ENCODE measurements around the gene PDE11A.

The PDE11A gene

GRCh38 chr2:177891533-177891932, 181.0 kb downstream of the PDE11A start:
- Histone ChIP-seq H3K9me3 (ENCODE audit: low read length) (no peaks in the 10 kb centered on the region), H3K4me3 (ENCODE audit: low read length) (no peak overlapping the region), H3K4me1 (ENCODE audit: insufficient read depth, low read length) (no peaks in the 10 kb centered on the region), H3K36me3 (ENCODE audit: insufficient read depth, low read length) (no peaks in the 10 kb centered on the region), H2AFZ (ENCODE audit: low read depth, low read length) (no peak overlapping the region), H3K27me3 (ENCODE audit: insufficient read depth, low read length) (no peaks in the 10 kb centered on the region)

GRCh38 chr2:177889818-177890460, 182.6 kb downstream of the PDE11A start:
- Histone ChIP-seq H3K4me1 (ENCODE audit: insufficient read depth, low read length) (no peaks in the 10 kb centered on the region), H3K36me3 (ENCODE audit: insufficient read depth, low read length) (no peaks in the 10 kb centered on the region), H3K27me3 (ENCODE audit: insufficient read depth, low read length) (no peaks in the 10 kb centered on the region), H2AFZ (ENCODE audit: low read depth, low read length) (no peak overlapping the region), H3K4me3 (ENCODE audit: low read length) (no peak overlapping the region), H3K9me3 (ENCODE audit: low read length) (no peaks in the 10 kb centered on the region)

GRCh38 chr2:177888581-177888980, 184.0 kb downstream of the PDE11A start:
- no peaks in the 10 kb centered on the region for H3K9me3 ChIP-seq (ENCODE audit: low read length)
- no peak overlapping the region for H3K4me3 ChIP-seq (ENCODE audit: low read length)
- H3K27me3 ChIP-seq (ENCODE audit: insufficient read depth, low read length): no peaks in the 10 kb centered on the region

GRCh38 chr2:177887722-177888121, 184.9 kb downstream of the PDE11A start:
- Histone ChIP-seq H3K27me3 (ENCODE audit: insufficient read depth, low read length) (no peaks in the 10 kb centered on the region), H3K4me3 (ENCODE audit: low read length) (no peak overlapping the region), H3K4me1 (ENCODE audit: insufficient read depth, low read length) (no peaks in the 10 kb centered on the region), H2AFZ (ENCODE audit: low read depth, low read length) (no peak overlapping the region), H3K36me3 (ENCODE audit: insufficient read depth, low read length) (no peaks in the 10 kb centered on the region), H3K9me3 (ENCODE audit: low read length) (no peaks in the 10 kb centered on the region)

More at GRCh38 chr2:177888581-177888980, 184.0 kb downstream of the PDE11A start:
- Histone ChIP-seq H3K36me3 (ENCODE audit: insufficient read depth, low read length) (no peaks in the 10 kb centered on the region), H3K4me1 (ENCODE audit: insufficient read depth, low read length) (no peaks in the 10 kb centered on the region), H2AFZ (ENCODE audit: low read depth, low read length) (no peak overlapping the region)

- no peak overlapping the region for H3K4me3 ChIP-seq (ENCODE audit: low read length)
- no peaks in the 10 kb centered on the region for H3K4me1 ChIP-seq (ENCODE audit: insufficient read depth, low read length)
These were observed 185.8 kb downstream of the PDE11A start for GRCh38 chr2:177886824-177887223.

GRCh38 chr2:177885828-177886466, 186.6 kb downstream of the PDE11A start:
- Histone ChIP-seq H3K9me3 (ENCODE audit: low read length) (no peaks in the 10 kb centered on the region), H3K4me3 (ENCODE audit: low read length) (no peak overlapping the region), H2AFZ (ENCODE audit: low read depth, low read length) (no peak overlapping the region), H3K27me3 (ENCODE audit: insufficient read depth, low read length) (no peaks in the 10 kb centered on the region), H3K4me1 (ENCODE audit: insufficient read depth, low read length) (no peaks in the 10 kb centered on the region), H3K36me3 (ENCODE audit: insufficient read depth, low read length) (no peaks in the 10 kb centered on the region)

More at GRCh38 chr2:177886824-177887223, 185.8 kb downstream of the PDE11A start:
- Histone ChIP-seq H2AFZ (ENCODE audit: low read depth, low read length) (no peak overlapping the region), H3K36me3 (ENCODE audit: insufficient read depth, low read length) (no peaks in the 10 kb centered on the region), H3K9me3 (ENCODE audit: low read length) (no peaks in the 10 kb centered on the region), H3K27me3 (ENCODE audit: insufficient read depth, low read length) (no peaks in the 10 kb centered on the region)

- no peaks in the 10 kb centered on the region for H3K36me3 ChIP-seq (ENCODE audit: insufficient read depth, low read length)
These were observed 189.4 kb downstream of the PDE11A start for GRCh38 chr2:177883177-177883576.

GRCh38 chr2:177882501-177882900, 190.1 kb downstream of the PDE11A start:
- Histone ChIP-seq H3K27me3 (ENCODE audit: insufficient read depth, low read length) (no peaks in the 10 kb centered on the region), H3K4me3 (ENCODE audit: low read length) (no peak overlapping the region), H3K4me1 (ENCODE audit: insufficient read depth, low read length) (no peaks in the 10 kb centered on the region), H3K36me3 (ENCODE audit: insufficient read depth, low read length) (no peaks in the 10 kb centered on the region), H3K9me3 (ENCODE audit: low read length) (no peaks in the 10 kb centered on the region), H2AFZ (ENCODE audit: low read depth, low read length) (no peak overlapping the region)

More at GRCh38 chr2:177883177-177883576, 189.4 kb downstream of the PDE11A start:
- H2AFZ ChIP-seq (ENCODE audit: low read depth, low read length): no peak overlapping the region
- H3K4me3 ChIP-seq (ENCODE audit: low read length): no peak overlapping the region
- no peaks in the 10 kb centered on the region for H3K9me3 ChIP-seq (ENCODE audit: low read length)
- no peaks in the 10 kb centered on the region for H3K27me3 ChIP-seq (ENCODE audit: insufficient read depth, low read length)
- no peaks in the 10 kb centered on the region for H3K4me1 ChIP-seq (ENCODE audit: insufficient read depth, low read length)

GRCh38 chr2:177881921-177882320, 190.7 kb downstream of the PDE11A start:
- Histone ChIP-seq H2AFZ (ENCODE audit: low read depth, low read length) (no peak overlapping the region), H3K4me3 (ENCODE audit: low read length) (no peak overlapping the region)

GRCh38 chr2:177881008-177881747, 191.4 kb downstream of the PDE11A start:
- Histone ChIP-seq H3K27me3 (ENCODE audit: insufficient read depth, low read length) (no peaks in the 10 kb centered on the region), H3K4me1 (ENCODE audit: insufficient read depth, low read length) (no peaks in the 10 kb centered on the region), H2AFZ (ENCODE audit: low read depth, low read length) (no peak overlapping the region), H3K9me3 (ENCODE audit: low read length) (no peaks in the 10 kb centered on the region), H3K36me3 (ENCODE audit: insufficient read depth, low read length) (no peaks in the 10 kb centered on the region), H3K4me3 (ENCODE audit: low read length) (no peak overlapping the region)

More at GRCh38 chr2:177881921-177882320, 190.7 kb downstream of the PDE11A start:
- Histone ChIP-seq H3K36me3 (ENCODE audit: insufficient read depth, low read length) (no peaks in the 10 kb centered on the region), H3K27me3 (ENCODE audit: insufficient read depth, low read length) (no peaks in the 10 kb centered on the region), H3K9me3 (ENCODE audit: low read length) (no peaks in the 10 kb centered on the region), H3K4me1 (ENCODE audit: insufficient read depth, low read length) (no peaks in the 10 kb centered on the region)

GRCh38 chr2:177880285-177880684, 192.3 kb downstream of the PDE11A start:
- Histone ChIP-seq H2AFZ (ENCODE audit: low read depth, low read length) (no peak overlapping the region), H3K9me3 (ENCODE audit: low read length) (no peaks in the 10 kb centered on the region), H3K4me3 (ENCODE audit: low read length) (no peak overlapping the region), H3K27me3 (ENCODE audit: insufficient read depth, low read length) (no peaks in the 10 kb centered on the region), H3K36me3 (ENCODE audit: insufficient read depth, low read length) (no peaks in the 10 kb centered on the region), H3K4me1 (ENCODE audit: insufficient read depth, low read length) (no peaks in the 10 kb centered on the region)

GRCh38 chr2:177876950-177877349, 195.6 kb downstream of the PDE11A start:
- Histone ChIP-seq H3K9me3 (ENCODE audit: low read length) (no peaks in the 10 kb centered on the region), H3K4me3 (ENCODE audit: low read length) (no peak overlapping the region), H3K4me1 (ENCODE audit: insufficient read depth, low read length) (no peaks in the 10 kb centered on the region), H3K36me3 (ENCODE audit: insufficient read depth, low read length) (no peaks in the 10 kb centered on the region), H3K27me3 (ENCODE audit: insufficient read depth, low read length) (no peaks in the 10 kb centered on the region), H2AFZ (ENCODE audit: low read depth, low read length) (no peak overlapping the region)

GRCh38 chr2:177874686-177875085, 197.9 kb downstream of the PDE11A start:
- no peaks in the 10 kb centered on the region for H3K4me1 ChIP-seq (ENCODE audit: insufficient read depth, low read length)
- H2AFZ ChIP-seq (ENCODE audit: low read depth, low read length): no peak overlapping the region
- H3K4me3 ChIP-seq (ENCODE audit: low read length): no peak overlapping the region
- H3K27me3 ChIP-seq (ENCODE audit: insufficient read depth, low read length): no peaks in the 10 kb centered on the region
- H3K9me3 ChIP-seq (ENCODE audit: low read length): no peaks in the 10 kb centered on the region
- no peaks in the 10 kb centered on the region for H3K36me3 ChIP-seq (ENCODE audit: insufficient read depth, low read length)
